ENCODE results near the gene PTPRN2.

DNA sequence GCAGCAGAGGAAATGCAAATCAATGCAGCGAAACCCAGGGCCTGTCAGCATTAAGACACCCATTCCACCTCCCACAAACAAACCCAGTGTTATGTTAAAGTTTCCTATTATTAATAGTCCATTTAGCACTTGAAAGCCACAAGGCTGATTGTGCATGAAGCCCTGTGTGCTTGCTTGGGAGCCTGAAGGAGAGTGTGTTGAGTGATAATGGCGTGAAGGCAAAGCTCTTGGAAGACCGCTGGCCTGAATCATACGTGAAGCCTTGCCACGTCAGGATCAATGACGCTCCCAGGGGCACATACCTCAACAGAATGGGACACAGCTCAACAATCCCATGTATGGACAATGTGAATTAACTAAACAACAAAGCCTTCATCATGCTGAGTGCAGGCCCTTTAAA is 25.1 kb downstream of the PTPRN2 start:
- TF ChIP-seq, protein P1, sequence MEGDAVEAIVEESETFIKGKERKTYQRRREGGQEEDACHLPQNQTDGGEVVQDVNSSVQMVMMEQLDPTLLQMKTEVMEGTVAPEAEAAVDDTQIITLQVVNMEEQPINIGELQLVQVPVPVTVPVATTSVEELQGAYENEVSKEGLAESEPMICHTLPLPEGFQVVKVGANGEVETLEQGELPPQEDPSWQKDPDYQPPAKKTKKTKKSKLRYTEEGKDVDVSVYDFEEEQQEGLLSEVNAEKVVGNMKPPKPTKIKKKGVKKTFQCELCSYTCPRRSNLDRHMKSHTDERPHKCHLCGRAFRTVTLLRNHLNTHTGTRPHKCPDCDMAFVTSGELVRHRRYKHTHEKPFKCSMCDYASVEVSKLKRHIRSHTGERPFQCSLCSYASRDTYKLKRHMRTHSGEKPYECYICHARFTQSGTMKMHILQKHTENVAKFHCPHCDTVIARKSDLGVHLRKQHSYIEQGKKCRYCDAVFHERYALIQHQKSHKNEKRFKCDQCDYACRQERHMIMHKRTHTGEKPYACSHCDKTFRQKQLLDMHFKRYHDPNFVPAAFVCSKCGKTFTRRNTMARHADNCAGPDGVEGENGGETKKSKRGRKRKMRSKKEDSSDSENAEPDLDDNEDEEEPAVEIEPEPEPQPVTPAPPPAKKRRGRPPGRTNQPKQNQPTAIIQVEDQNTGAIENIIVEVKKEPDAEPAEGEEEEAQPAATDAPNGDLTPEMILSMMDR (IDR thresholded peaks at IDR 0.05) = no peak
- no peak for TF ChIP-seq POLR2AphosphoS5 (IDR thresholded peaks at IDR 0.05)
